ENCODE data around the gene CELF4.

The CELF4 gene

DNA sequence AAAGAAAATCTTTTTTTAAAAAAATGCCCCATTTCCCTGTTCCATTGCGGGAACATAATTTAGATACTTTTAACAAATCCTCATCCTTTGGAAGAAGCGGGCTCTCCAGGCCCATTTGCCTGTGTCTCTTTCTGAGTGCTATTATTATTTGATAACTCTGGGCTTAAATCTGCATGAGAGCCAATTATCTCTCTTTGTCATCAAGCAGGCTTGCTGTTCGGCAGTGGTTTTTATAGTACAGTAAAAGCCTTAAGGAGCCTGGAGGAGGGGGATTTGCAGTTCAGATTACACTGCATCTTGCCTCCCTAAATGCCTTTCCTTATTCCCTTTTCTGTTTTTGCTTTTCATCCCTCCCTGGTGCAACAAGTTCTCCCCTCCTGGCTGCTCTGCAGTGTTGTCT, 50.6 kb downstream of the CELF4 start:
- DNase-seq = no peak
- Histone ChIP-seq H3K4me3 (ENCODE audit: low read depth, low read length) (no peak overlapping the region), H3K9me3 (no peaks in the 10 kb centered on the region), H3K4me1 (peaks cover 8% of the 10 kb centered on the region; the same call in 1 of the 2 replicates), H3K36me3 (no peaks in the 10 kb centered on the region), H3K27me3 (no peaks in the 10 kb centered on the region)
- TF ChIP-seq, protein P1, sequence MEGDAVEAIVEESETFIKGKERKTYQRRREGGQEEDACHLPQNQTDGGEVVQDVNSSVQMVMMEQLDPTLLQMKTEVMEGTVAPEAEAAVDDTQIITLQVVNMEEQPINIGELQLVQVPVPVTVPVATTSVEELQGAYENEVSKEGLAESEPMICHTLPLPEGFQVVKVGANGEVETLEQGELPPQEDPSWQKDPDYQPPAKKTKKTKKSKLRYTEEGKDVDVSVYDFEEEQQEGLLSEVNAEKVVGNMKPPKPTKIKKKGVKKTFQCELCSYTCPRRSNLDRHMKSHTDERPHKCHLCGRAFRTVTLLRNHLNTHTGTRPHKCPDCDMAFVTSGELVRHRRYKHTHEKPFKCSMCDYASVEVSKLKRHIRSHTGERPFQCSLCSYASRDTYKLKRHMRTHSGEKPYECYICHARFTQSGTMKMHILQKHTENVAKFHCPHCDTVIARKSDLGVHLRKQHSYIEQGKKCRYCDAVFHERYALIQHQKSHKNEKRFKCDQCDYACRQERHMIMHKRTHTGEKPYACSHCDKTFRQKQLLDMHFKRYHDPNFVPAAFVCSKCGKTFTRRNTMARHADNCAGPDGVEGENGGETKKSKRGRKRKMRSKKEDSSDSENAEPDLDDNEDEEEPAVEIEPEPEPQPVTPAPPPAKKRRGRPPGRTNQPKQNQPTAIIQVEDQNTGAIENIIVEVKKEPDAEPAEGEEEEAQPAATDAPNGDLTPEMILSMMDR (IDR thresholded peaks at IDR 0.05; ENCODE audit: low read depth, low read length) = no peak

DNA sequence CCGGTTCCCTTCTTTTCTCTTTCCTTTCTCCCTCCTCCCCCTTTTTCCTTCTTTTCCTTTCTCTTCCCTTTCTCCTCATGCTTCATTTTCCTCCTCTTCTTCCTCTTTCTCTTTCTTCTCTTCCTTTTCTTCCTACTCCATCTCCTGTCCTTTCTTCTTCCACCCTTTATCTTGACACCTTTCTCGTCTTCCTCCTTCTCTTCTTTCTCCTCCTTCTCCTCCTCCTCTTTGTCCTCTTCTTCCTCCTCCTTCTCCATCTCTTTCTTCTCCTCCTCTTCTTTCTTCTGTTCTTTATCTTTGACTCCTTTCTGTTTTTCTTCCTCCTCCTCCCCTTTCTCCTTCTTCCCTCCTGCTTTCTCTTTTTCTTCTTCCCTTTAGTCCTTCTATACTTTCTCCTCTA, 53.2 kb downstream of the CELF4 start:
- H3K9me3 ChIP-seq = no peaks in the 10 kb centered on the region
- DNase-seq = no peak
- no peaks in the 10 kb centered on the region for H3K36me3 ChIP-seq
- TF ChIP-seq, protein P1 (IDR thresholded peaks at IDR 0.05; ENCODE audit: low read depth, low read length) = no peak
- peaks cover 5% of the 10 kb centered on the region; the same call in 1 of the 2 replicates for H3K4me1 ChIP-seq
- H3K27me3 ChIP-seq = no peaks in the 10 kb centered on the region
- H3K4me3 ChIP-seq (ENCODE audit: low read depth, low read length) = no peak overlapping the region

DNA sequence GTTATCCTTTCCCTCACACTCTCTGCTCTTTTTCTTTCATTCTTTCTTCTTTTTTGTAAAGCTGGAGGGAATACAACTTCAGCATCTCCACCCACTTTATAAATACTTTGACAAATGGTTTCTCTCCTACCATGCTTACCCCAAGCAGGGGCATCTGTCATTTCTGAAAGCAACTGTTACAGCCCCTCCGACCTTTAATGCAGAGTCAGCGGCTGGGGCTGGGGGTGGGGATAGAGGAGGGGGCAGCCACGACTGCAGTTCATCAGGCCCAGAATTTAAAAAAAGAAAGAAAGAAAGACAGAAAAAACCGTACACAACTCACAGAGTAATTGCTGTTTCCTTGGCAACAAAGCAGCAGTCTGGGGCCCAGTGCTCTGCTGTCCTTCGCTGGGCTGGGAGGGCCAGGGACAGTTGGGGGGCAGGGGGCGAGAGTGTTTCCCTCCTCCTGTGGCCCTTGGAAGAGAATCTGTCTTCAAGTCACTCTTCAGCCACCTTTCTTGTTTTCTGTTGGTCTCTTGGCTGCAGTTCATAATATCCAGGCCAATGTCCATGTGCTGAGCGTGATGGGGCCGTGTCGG, 53.8 kb downstream of the CELF4 start:
- H3K36me3 ChIP-seq = no peaks in the 10 kb centered on the region
- H3K4me1 ChIP-seq = peaks cover 5% of the 10 kb centered on the region; the same call in 1 of the 2 replicates
- TF ChIP-seq, protein P1 (IDR thresholded peaks at IDR 0.05; ENCODE audit: low read depth, low read length) = no peak
- no peaks in the 10 kb centered on the region for H3K27me3 ChIP-seq
- H3K9me3 ChIP-seq = no peaks in the 10 kb centered on the region
- H3K4me3 ChIP-seq (ENCODE audit: low read depth, low read length) = no peak overlapping the region
- no peak for DNase-seq

DNA sequence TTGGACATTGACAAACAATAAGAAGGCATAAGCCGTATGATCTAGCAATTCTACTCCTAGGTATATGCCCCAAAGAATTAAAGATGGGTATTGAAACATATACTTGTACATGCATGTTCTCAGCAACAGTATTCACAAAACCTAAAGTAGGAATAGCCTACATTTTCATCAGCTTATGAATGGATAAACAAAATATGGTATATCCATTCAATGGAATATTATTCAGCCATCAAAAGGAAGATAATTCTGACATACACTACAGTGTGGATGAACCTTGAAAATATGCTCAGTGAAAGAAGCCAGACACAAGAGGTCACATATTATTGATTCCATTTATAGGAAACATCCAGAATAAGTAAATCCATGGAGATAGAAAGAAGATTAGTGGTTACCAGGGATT, 56.0 kb downstream of the CELF4 start:
- no peak overlapping the region for H3K4me3 ChIP-seq (ENCODE audit: low read depth, low read length)
- no peak for DNase-seq
- TF ChIP-seq, protein P1 (IDR thresholded peaks at IDR 0.05; ENCODE audit: low read depth, low read length) = no peak
- no peaks in the 10 kb centered on the region for H3K9me3 ChIP-seq
- no peaks in the 10 kb centered on the region for H3K27me3 ChIP-seq
- no peaks in the 10 kb centered on the region for H3K36me3 ChIP-seq
- peaks cover 2% of the 10 kb centered on the region; the same call in 1 of the 2 replicates for H3K4me1 ChIP-seq

GRCh38 chr18:37508207-37508606, 57.4 kb downstream of the CELF4 start:
- no peaks in the 10 kb centered on the region for H3K9me3 ChIP-seq

DNA sequence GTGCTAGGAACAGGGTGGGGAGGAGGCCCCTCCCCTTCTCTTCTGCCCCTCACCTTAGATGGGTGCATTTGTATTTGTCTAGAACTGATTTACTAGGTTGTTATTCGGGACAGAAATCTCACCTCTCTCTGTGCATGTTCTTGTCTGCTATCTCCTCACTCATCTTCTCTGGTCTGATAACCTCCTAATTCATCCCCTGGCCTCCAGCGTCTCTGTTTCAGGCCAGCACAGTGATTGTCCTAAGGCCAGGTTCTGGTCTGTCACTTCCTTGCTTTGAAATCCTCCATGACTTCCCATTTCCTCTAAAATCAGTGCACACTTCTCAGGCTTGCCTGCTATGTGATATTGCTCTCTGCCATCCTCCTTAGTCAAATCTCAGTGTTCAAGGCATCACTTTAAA, 58.4 kb downstream of the CELF4 start:
- no peaks in the 10 kb centered on the region for H3K9me3 ChIP-seq
- no peaks in the 10 kb centered on the region for H3K36me3 ChIP-seq
- no peak for DNase-seq
- peaks cover 3% of the 10 kb centered on the region; the same call in 1 of the 2 replicates for H3K4me1 ChIP-seq
- no peak overlapping the region for H3K4me3 ChIP-seq (ENCODE audit: low read depth, low read length)
- no peaks in the 10 kb centered on the region for H3K27me3 ChIP-seq
- TF ChIP-seq, protein P1 (IDR thresholded peaks at IDR 0.05; ENCODE audit: low read depth, low read length) = no peak

More at GRCh38 chr18:37508207-37508606, 57.4 kb downstream of the CELF4 start:
- Histone ChIP-seq H3K36me3 (no peaks in the 10 kb centered on the region), H3K4me3 (ENCODE audit: low read depth, low read length) (no peak overlapping the region), H3K27me3 (no peaks in the 10 kb centered on the region), H3K4me1 (peaks cover 3% of the 10 kb centered on the region; the same call in 1 of the 2 replicates)
- TF ChIP-seq, protein P1 (IDR thresholded peaks at IDR 0.05; ENCODE audit: low read depth, low read length) = no peak
- no peak for DNase-seq
